ENCODE results near the gene DNAJC15.
A peak's percentile ranks its signal among the peaks of the same experiment; 100 is the strongest.
"Not testable (repeated sequence)": the region's sequence is repeated elsewhere in the genome, so short reads cannot be mapped to it uniquely, and the experiment has no call there.

DNAJC15 gene

GRCh38 chr13:43057653-43058317 lies 34.4 kb downstream of the DNAJC15 start:
- POLR2A ChIA-PET (ENCODE audit: low non-redundant PET), result no interaction called here
- CTCF ChIA-PET, result interaction anchor here (0.7 kb wide), 1 partner anchor 54 kb away, joined by 3 read pairs; no protein-coding TSS in a partner anchor
- peak overlapping the region; percentile 60 for H3K27ac ChIP-seq
- DNase-seq (ENCODE audit: low spot score), result no peak
- TF ChIP-seq CTCF (conservative IDR thresholded peaks at IDR 0.05; ENCODE audit: low read depth), result no peak

GRCh38 chr13:43058318-43058674 lies 34.9 kb downstream of the DNAJC15 start:
- peak overlapping the region; percentile 60 for H3K27ac ChIP-seq
- ChIA-PET CTCF (no interaction called here), POLR2A (ENCODE audit: low non-redundant PET) (no interaction called here)
- peak; percentile 83 for DNase-seq (ENCODE audit: low spot score)
- no peak for TF ChIP-seq CTCF (conservative IDR thresholded peaks at IDR 0.05; ENCODE audit: low read depth)

DNA sequence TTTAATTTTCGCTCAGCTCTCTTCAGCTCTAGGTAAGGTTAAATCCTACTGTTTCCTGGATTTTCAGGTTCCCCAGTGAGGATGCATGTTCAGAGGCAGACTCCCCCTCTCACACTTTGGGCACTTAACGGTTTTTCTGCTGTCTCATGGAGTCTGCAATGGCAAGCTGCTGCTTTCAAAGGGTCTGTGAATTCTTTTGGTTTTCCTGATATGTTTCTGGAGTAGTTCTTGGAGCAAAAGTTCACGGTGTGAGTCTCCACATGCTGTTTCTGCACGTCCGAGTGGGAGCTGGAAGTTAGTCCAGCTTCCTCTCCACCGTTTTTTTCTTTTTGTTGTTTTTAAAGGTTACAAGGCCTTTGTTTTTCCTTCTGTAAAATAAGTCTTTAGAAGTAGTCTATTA lies 35.4 kb downstream of the DNAJC15 start:
- H3K27ac ChIP-seq, result peak overlapping the region; percentile 60; the same call in 1 of the 2 replicates
- DNase-seq (ENCODE audit: low spot score), result no peak
- ChIA-PET CTCF (no interaction called here), POLR2A (ENCODE audit: low non-redundant PET) (no interaction called here)
- TF ChIP-seq CTCF (conservative IDR thresholded peaks at IDR 0.05; ENCODE audit: low read depth), result no peak

- DNase-seq (ENCODE audit: low spot score); H3K27ac ChIP-seq; POLR2A ChIA-PET (ENCODE audit: low non-redundant PET): not testable (repeated sequence)
- CTCF ChIA-PET, result interaction anchor here (0.6 kb wide), 1 partner anchor 21 kb away, joined by 3 read pairs; no protein-coding TSS in a partner anchor
Measured at GRCh38 chr13:43059779-43060178, 36.4 kb downstream of the DNAJC15 start.

DNA sequence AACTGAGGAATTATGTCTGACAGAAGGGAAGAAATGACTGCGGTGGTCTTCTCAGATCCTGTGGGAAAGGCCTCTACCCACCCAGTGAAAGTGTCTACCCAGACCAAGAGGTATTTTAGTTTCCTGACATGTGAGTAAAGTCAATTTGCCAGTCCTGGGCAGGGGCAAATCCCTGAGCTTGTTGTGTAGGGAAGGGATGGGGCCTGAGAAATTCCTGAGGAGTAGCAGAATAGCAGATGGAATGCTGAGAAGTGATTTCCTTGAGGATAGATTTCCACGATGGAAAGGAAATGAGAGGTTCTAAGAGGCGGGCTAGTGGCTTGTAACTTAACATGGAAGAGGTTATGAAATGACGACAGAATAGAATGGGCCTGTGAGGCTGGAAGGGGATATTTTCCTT lies 37.4 kb downstream of the DNAJC15 start:
- DNase-seq (ENCODE audit: low spot score); POLR2A ChIA-PET (ENCODE audit: low non-redundant PET); H3K27ac ChIP-seq: not testable (repeated sequence)
- CTCF ChIA-PET, result interaction anchor here (0.6 kb wide), 1 partner anchor 12 kb away, joined by 3 read pairs; no protein-coding TSS in a partner anchor

DNA sequence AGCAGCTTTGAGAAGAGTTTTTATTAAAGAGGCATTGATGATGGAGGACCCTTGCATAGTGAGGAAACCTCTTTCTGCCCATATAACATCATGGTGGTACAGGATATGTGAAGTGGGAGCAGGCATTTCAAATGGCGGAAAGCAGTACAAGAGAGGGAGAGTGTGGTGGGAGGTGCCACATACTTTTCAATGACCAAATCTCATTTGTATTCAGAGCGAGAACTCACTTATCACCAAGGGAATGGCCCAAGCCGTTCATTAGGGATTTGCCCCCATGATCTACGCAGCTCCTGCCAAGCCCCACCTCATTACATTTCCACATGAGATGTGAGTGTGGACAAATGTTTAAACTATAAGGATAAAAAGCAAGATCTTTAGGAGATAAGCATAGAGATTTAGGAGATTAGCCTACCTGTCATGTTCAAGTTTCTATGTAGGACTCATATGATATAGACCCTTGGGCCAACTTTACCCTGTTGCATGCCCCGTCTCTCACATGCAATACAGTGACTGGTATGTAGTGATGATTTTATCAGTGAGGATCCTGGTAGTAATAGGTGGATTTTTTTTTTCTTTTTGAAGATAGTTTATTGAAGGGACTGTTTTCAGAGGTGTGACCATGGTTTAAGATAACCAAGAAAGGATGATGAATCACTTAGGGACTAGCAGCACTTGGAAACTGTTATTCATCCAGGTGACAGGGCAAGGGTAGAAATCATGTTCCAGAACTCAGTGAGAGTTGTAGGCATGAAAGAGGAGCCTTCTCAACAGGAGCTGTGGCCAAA lies 38.3 kb downstream of the DNAJC15 start:
- no peak overlapping the region for H3K27ac ChIP-seq
- CTCF ChIA-PET, result interaction anchor here (0.6 kb wide), 1 partner anchor 379 kb away, joined by 3 read pairs; no protein-coding TSS in a partner anchor
- POLR2A ChIA-PET (ENCODE audit: low non-redundant PET), result no interaction called here
- TF ChIP-seq CTCF (conservative IDR thresholded peaks at IDR 0.05; ENCODE audit: low read depth), result no peak
- no peak for DNase-seq (ENCODE audit: low spot score)

- POLR2A ChIA-PET (ENCODE audit: low non-redundant PET), result no interaction called here
- H3K27ac ChIP-seq, result no peak overlapping the region
Measured at GRCh38 chr13:43071824-43072223, 48.4 kb downstream of the DNAJC15 start.

More at GRCh38 chr13:43071824-43072223, 48.4 kb downstream of the DNAJC15 start:
- no peak for TF ChIP-seq CTCF (conservative IDR thresholded peaks at IDR 0.05; ENCODE audit: low read depth)
- no peak for DNase-seq (ENCODE audit: low spot score)
- CTCF ChIA-PET, result interaction anchor here (1.0 kb wide), 1 partner anchor 136 kb away, joined by 4 read pairs; no protein-coding TSS in a partner anchor
